MM.1S (cell line): Measurements from ENCODE around the gene NUP62CL.
"Not testable (repeated sequence)": the region's sequence is repeated elsewhere in the genome, so short reads cannot be mapped to it uniquely, and the experiment has no call there.

Source experiments
- DNase-seq: peaks from one replicate; pipeline ENCODE4 v3.0.0-alpha.2; 2015
- H2AFZ ChIP-seq: fragments of 300-600 bp; sonication (generic); 2 replicates; pipeline ENCODE4 v1.6.0; 2016; ENCODE audit warnings: antibody characterized with exemption, low read length
- H3F3A ChIP-seq: fragments of 300-600 bp; sonication (generic); 2 replicates; pipeline ENCODE4 v1.6.1; 2016; ENCODE audit warnings: mild to moderate bottlenecking, antibody characterized with exemption, low read length, moderate library complexity, mixed read lengths; ENCODE audit not compliant: insufficient read depth
- H3K27ac ChIP-seq: fragments of 300-600 bp; sonication (generic); 2 replicates; pipeline ENCODE4 v1.5.1; 2016; ENCODE audit warnings: mild to moderate bottlenecking, low read length
- H3K27me3 ChIP-seq: fragments of 300-600 bp; sonication (generic); replicated peaks from 2 replicates; pipeline ENCODE4 v1.6.0; 2016; ENCODE audit warnings: low read length; ENCODE audit not compliant: insufficient read depth
- H3K36me3 ChIP-seq: fragments of 300-600 bp; sonication (generic); replicated peaks from 2 replicates; pipeline ENCODE4 v1.6.1; 2016; ENCODE audit warnings: mild to moderate bottlenecking, low read length, mixed read lengths; ENCODE audit not compliant: insufficient read depth
- H3K4me1 ChIP-seq: fragments of 300-600 bp; sonication (generic); 2 replicates; pipeline ENCODE4 v1.6.1; 2016; ENCODE audit warnings: low read length, mixed read lengths
- H3K4me2 ChIP-seq: fragments of 300-600 bp; sonication (generic); 2 replicates; pipeline ENCODE4 v1.6.0; 2016; ENCODE audit warnings: low read depth, low read length
- H3K4me3 ChIP-seq: fragments of 300-600 bp; sonication (generic); 2 replicates; pipeline ENCODE4 v1.5.1; 2016; ENCODE audit warnings: low read length, mixed read lengths
- H3K79me2 ChIP-seq: fragments of 300-600 bp; sonication (generic); 2 replicates; pipeline ENCODE4 v1.6.1; 2016; ENCODE audit warnings: mixed run types, low read length, mixed read lengths
- H3K9ac ChIP-seq: fragments of 300-600 bp; sonication (generic); 2 replicates; pipeline ENCODE4 v1.6.1; 2016; ENCODE audit warnings: low read length, mixed read lengths
- H3K9me2 ChIP-seq: fragments of 300-600 bp; sonication (generic); replicated peaks from 2 replicates; pipeline ENCODE4 v1.6.1; 2016; ENCODE audit warnings: mild to moderate bottlenecking, low read length, mixed read lengths; ENCODE audit not compliant: insufficient read depth
- H3K9me3 ChIP-seq: fragments of 300-600 bp; sonication (generic); replicated peaks from 2 replicates; pipeline ENCODE4 v1.6.1; 2016; ENCODE audit warnings: mild to moderate bottlenecking, low read length, mixed read lengths; ENCODE audit not compliant: insufficient read depth
- H4K20me1 ChIP-seq: fragments of 300-600 bp; sonication (generic); 2 replicates; pipeline ENCODE4 v1.6.1; 2016; ENCODE audit warnings: mild to moderate bottlenecking, low read length, moderate library complexity, mixed read lengths; ENCODE audit not compliant: insufficient read depth
- EZH2 ChIP-seq: fragments of 300-600 bp; sonication (generic); optimal IDR thresholded peaks from 2 replicates; pipeline ENCODE3; 2017; ENCODE audit warnings: low read depth, mild to moderate bottlenecking, antibody characterized with exemption, low read length, mixed read lengths
- EZH2phosphoT487 ChIP-seq: fragments of 300-600 bp; sonication (generic); IDR thresholded peaks from 2 replicates; pipeline ENCODE4 v1.6.1; 2018; ENCODE audit warnings: antibody characterized with exemption, low read length
- TF ChIP-seq, protein P1 (sequence below): fragments of 300-600 bp; sonication (generic); IDR thresholded peaks from 2 replicates; pipeline ENCODE4 v1.5.1; 2016; ENCODE audit warnings: antibody characterized with exemption, low read length, mixed read lengths

The NUP62CL gene

DNA sequence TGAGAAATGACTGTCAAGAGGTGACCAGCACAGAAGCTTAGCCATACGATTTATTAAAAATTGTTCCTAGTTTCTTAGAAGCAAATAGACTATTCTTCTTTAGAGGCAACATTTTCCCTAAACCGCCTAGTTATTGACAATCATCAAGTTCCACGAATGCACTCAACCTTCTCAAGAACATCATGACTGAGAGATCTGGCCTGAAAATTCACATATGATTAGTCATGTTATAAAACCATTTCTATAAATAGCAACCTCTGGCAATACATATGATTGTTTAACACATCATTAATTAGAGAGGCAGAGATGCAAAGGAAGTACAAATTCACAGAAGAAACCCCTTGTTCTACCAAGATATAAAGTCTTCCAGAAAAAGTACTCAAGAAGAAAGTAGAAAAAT is 6.7 kb downstream of the NUP62CL start:
- H2AFZ ChIP-seq: no peak overlapping the region
- H3K9ac ChIP-seq: no peak overlapping the region
- H3K79me2 ChIP-seq: no peaks in the 10 kb centered on the region
- H3K9me2 ChIP-seq: no peaks in the 10 kb centered on the region
- H3K27ac ChIP-seq: no peak overlapping the region
- no peaks in the 10 kb centered on the region for H3K36me3 ChIP-seq
- no peaks in the 10 kb centered on the region for H3K4me1 ChIP-seq
- DNase-seq: no peak
- no peaks in the 10 kb centered on the region for H3F3A ChIP-seq
- H3K4me3 ChIP-seq: no peak overlapping the region
- H3K27me3 ChIP-seq: no peaks in the 10 kb centered on the region
- H3K4me2 ChIP-seq: no peak overlapping the region
- no peaks in the 10 kb centered on the region for H3K9me3 ChIP-seq
- TF ChIP-seq EZH2phosphoT487 (no peak), EZH2 (no peak)
- TF ChIP-seq, protein P1, sequence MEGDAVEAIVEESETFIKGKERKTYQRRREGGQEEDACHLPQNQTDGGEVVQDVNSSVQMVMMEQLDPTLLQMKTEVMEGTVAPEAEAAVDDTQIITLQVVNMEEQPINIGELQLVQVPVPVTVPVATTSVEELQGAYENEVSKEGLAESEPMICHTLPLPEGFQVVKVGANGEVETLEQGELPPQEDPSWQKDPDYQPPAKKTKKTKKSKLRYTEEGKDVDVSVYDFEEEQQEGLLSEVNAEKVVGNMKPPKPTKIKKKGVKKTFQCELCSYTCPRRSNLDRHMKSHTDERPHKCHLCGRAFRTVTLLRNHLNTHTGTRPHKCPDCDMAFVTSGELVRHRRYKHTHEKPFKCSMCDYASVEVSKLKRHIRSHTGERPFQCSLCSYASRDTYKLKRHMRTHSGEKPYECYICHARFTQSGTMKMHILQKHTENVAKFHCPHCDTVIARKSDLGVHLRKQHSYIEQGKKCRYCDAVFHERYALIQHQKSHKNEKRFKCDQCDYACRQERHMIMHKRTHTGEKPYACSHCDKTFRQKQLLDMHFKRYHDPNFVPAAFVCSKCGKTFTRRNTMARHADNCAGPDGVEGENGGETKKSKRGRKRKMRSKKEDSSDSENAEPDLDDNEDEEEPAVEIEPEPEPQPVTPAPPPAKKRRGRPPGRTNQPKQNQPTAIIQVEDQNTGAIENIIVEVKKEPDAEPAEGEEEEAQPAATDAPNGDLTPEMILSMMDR: no peak
- no peaks in the 10 kb centered on the region for H4K20me1 ChIP-seq

DNA sequence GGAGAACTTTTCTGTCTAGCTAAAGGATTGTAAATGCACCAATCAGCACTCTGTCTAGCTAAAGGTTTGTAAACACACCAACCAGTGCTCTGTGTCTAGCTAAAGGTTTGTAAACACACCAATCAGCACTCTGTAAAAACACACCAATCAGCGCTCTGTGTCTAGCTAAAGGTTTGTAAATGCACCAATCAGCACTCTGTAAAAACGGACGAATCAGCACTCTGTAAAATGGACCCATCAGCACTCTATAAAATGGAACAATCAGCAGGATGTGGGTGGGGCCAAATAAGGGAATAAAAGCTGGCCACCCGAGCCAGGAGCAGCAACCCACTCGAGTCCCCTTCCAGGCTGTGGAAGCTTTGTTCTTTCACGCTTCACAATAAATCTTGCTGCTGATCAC is 8.2 kb downstream of the NUP62CL start:
- not testable (repeated sequence) for H3K79me2 ChIP-seq, H3K4me2 ChIP-seq, H3K9me3 ChIP-seq, H2AFZ ChIP-seq, H3K9ac ChIP-seq, H3K4me3 ChIP-seq, H4K20me1 ChIP-seq, DNase-seq, H3F3A ChIP-seq, H3K4me1 ChIP-seq, H3K27me3 ChIP-seq, H3K9me2 ChIP-seq, H3K27ac ChIP-seq, H3K36me3 ChIP-seq

DNA sequence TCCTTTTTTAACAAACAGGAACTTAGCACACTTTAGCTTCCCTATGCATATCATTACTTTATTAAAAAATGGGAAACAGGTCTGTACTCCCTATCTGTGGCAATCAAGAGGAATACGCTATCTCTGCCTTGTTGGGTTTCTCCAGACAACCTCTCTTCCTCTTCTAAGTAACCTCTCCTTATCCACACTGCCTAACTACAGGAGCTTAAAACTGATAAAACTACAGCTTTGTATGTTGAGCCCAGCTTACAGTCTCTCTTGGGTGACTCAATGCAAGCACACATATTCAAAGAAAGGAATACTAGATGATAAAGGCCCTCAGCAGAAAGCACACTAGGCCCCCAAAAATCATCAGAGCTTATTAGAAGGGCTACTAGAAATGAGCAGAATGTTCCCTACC is 8.9 kb downstream of the NUP62CL start:
- Histone ChIP-seq H3K9me2 (no peaks in the 10 kb centered on the region), H3K9me3 (no peaks in the 10 kb centered on the region), H3K4me3 (no peak overlapping the region), H3K9ac (no peak overlapping the region), H2AFZ (no peak overlapping the region), H3K27me3 (no peaks in the 10 kb centered on the region), H3K4me2 (no peak overlapping the region), H3K79me2 (no peaks in the 10 kb centered on the region), H3F3A (no peaks in the 10 kb centered on the region), H3K27ac (no peak overlapping the region), H3K4me1 (no peaks in the 10 kb centered on the region), H4K20me1 (no peaks in the 10 kb centered on the region), H3K36me3 (no peaks in the 10 kb centered on the region)
- DNase-seq: no peak
- TF ChIP-seq, protein P1: no peak
- TF ChIP-seq EZH2: no peak
- TF ChIP-seq EZH2phosphoT487: no peak

DNA sequence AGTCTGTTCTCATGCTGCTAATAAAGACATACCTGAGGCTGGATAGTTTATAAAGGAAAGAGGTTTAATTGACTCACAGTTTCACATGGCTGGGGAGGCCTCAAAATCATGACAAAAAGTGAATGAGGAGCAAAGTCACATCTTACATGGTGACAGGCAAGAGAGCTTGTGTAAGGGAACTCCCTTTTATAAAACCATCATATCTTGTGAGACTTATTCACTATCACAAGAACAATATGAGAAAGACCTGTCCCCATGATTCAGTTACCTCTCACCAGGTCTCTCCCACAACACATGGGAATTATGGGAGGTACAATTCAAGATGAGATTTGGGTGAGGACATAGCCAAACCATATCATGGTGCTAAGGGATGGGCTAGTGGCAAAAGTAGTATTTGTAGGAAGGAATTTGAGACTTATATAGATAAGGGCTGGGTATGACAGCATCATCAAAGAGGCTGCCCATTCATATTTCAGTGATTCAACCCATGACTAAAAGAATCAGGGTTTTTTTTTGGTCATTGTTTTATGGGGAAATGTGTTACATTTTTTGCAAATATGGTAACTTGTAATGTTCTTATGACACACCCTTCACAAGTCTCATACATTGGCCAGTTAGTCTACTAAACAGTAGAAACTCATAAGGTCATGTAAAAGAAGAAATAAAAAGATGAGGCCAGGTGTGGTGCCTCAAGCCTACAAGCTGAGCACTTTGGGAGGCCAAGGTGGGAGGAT is 34.7 kb downstream of the NUP62CL start:
- H3K4me2 ChIP-seq: no peak overlapping the region
- no peaks in the 10 kb centered on the region for H3F3A ChIP-seq
- H3K27ac ChIP-seq: no peak overlapping the region
- H4K20me1 ChIP-seq: no peaks in the 10 kb centered on the region
- DNase-seq: no peak
- no peak overlapping the region for H2AFZ ChIP-seq
- H3K36me3 ChIP-seq: no peaks in the 10 kb centered on the region
- no peaks in the 10 kb centered on the region for H3K9me3 ChIP-seq
- no peaks in the 10 kb centered on the region for H3K79me2 ChIP-seq
- H3K9me2 ChIP-seq: no peaks in the 10 kb centered on the region
- no peak overlapping the region for H3K9ac ChIP-seq
- TF ChIP-seq, protein P1: no peak
- no peak for TF ChIP-seq EZH2phosphoT487
- no peak for TF ChIP-seq EZH2
- no peaks in the 10 kb centered on the region for H3K27me3 ChIP-seq
- H3K4me1 ChIP-seq: no peaks in the 10 kb centered on the region
- no peak overlapping the region for H3K4me3 ChIP-seq
